GM19328 (cell line): ENCODE measurements around the gene LRP2BP.

ENCODE experiments used
- ATAC-seq: cut with Tn5 transposase; IDR thresholded peaks from one replicate; pipeline ENCODE4 v1.9.1; 2021; ENCODE audit warnings: mild to moderate bottlenecking, moderate library complexity; ENCODE audit not compliant: unreplicated experiment

Gene LRP2BP

DNA sequence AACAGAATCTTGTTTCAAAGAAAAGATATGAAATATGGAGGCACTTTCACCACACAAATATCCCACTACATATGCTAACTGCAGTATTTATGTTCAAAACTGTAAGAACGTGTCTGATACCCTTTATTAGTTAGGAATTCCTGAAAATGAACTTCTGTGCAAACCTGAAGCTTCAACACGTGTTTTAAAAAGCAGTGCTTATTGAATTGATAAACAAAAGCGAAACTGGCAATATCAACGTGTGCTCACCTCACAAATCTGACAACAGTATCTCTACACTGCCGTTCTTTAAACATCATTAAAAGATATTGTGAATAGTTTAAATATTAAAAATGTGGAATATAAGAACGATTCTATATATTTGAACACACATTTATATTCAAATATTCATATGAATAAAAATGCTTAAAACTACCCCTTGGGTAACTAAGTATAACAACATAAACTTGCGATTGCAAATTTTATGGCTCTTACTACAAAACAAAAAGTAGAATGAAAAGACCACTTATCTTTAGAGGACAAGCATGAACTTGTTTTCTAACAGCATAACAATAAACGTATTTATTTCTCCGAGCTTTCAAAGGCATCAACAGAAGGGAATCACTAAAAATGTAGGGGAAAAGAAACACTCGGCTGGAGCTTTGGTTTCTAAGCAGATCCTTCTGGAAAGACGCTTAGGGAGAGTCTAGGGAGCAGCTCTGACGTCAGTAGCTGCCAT, at the start of gene LRP2BP:
Gene LRP2BP, minus strand, starts transcription at position 687 of the 718 bp plus-strand sequence. CDS start 17,738 bp downstream, outside the sequence.
- ATAC-seq: no peak

DNA sequence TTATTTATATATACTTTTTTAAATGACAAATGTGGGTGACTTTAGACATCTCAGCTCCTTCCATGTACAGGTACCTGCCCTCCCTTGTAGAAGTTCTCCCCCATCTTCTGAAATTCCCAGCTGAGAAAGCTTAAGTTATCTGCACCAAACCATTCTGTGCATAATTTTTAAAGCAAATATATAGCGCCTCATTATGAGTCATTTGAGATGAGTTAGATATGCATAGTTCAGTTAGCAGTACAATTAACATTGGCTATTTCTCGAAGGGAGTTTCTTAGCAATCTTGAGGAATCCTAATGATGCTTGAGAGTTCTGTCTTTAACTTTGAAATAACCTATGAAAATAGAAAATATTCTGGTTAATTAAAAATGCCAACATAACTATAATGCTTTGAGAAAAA, 49.5 kb upstream of the LRP2BP start:
- no peak for ATAC-seq

DNA sequence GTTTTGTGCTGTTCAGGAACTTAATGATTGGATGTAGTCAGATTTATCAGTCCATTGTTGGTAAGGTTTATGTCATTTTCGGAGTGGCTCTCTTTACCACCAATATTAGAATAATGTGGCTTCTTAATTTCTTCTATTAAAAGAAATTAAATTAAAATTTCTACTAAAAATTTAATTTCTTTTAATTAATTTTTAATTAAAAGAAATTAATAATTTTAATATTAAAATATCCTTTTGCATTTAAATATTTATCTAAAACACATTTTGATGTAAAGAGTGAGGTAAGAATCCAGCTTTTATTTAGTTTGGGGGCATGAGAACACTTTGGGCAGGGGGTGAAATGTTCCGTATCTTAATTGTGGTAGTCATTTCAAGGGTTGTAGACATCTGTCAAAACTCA, 45.8 kb upstream of the LRP2BP start:
- no peak for ATAC-seq

- ATAC-seq: no peak
Observed at GRCh38 chr4:185437809-185438208, 42.1 kb upstream of the LRP2BP start.

DNA sequence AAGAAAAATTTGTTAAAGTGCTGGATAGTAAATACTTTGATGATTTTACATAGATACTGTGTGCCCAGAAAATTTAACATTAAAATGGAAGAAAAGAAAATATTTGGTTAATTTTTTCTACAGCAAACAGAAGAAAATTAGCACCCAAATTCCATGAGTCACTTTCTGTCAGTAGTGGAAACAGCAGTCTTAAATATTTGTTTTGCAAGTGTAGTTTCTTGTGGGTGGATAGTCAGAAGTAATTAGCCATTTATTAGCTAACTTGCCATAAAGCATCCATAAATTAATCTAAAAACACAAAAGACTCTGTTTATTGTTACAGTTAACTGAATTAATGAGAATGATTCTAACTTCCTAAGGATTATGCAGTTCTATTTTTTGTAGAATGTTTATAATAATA, 39.7 kb upstream of the LRP2BP start:
- ATAC-seq: no peak

DNA sequence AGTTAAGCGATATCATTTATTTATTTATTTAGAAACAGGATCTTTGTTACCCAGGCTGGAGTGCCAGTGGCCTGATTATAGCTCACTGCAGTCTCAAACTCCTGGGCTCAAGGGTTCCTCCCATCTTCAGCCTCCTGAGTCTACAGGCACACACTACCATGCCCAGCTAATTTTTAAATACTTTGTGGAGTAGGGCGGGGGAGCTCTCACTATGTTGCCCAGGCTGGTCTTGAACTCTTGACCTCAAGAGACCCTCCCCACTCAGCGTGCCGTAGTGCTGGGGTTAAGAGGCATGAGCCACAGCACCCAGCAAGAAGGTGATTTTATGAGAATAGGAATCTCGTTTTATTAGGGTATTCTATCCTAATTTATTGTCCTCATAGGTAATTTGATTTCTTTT, 33.9 kb upstream of the LRP2BP start:
- ATAC-seq: no peak

DNA sequence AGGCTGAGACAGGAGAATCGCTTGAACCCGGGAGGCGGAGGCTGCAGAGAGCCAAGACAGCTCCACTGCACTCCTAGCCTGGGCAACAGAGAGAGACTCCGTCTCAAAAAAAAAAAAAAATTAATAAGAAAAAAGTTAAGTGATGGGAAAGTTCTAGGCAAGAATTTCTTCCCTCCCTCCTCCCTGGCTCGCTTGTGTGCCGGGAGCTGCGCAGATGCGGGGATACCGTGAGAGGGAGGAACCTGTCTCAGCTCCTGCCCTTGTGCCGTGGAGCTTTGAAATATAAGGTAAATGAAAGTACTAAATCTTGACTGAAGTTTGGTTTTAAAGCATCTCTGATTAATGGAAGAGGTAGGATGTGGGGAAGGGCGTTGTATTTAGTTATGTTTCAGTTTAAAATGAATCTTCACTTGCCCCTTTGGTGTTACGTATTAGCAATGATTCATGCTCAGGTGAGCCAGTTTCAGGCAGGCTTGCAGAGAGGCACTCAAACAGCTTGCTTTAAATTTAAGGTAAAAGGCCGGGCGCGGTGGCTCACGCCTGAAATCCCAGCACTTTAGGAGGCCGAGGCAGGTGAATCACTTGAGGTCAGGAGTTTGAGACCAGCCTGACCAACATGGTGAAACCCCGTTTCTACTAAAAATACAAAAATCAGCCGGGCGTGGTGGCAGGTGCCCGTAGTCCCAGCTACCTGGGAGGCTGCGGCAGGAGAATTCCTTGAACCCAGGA, 31.4 kb upstream of the LRP2BP start:
- no peak for ATAC-seq

DNA sequence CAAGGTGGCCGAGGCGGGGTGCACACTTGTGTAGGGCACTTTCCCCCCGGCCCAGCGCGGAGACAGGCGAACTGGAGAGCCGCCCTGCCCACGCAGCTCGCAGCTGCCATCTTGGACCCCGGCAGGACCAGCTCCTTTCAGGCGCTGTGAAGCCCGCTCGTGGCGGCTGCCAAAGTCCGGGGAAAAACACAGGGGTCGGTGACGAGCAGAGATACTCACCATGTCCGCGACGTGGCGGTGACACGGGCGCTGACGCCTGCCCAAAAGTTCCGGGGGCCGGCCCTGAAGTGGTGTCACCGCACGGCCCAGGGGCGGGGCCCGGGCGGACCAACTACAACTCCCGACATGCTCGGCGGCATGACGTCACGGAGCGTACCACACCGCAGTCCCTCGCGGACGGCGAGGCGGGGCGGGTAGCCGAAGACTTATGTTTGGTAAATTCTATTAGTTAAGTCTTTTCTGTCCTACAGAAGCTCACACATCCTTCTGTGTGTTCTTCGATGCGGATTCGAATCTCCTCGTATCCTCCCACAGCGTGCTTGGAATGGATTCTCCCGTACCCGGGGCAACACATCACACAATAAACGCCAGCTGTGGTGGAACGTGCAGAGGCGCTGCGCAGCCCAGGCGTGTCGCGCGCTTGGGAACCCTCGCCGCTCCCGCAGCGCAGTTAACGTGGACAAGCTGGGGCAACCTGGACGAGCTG, 30.1 kb upstream of the LRP2BP start, which contains the start of gene UFSP2:
Gene UFSP2, minus strand, starts transcription at position 318 of the 706 bp plus-strand sequence. Its CDS starts 96 bp downstream, at position 222.
- ATAC-seq: peak; percentile 91

GRCh38 chr4:185424905-185425646, 29.4 kb upstream of the LRP2BP start:
- no peak for ATAC-seq

GRCh38 chr4:185421366-185422124, 25.8 kb upstream of the LRP2BP start:
- ATAC-seq: no peak

GRCh38 chr4:185416955-185417354, 21.2 kb upstream of the LRP2BP start:
- ATAC-seq: no peak

DNA sequence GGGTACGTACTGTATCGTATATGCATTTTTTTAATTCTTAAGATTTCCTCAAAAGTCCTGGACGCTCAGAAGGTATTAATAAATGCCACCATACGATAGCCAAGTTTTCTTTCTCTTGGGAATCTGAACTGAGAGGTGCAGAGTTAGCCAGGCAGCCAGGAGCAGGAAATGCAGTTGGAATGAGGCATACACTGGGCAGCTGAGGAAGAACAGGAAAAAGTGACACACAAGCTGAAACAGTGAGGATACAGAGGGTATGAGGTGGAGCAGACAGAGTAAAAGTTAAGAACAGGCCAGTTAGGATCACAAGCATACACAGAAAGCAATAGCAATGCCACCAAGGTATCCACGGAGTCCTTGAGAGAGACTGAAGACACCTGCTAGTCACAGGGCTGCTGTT, 16.7 kb upstream of the LRP2BP start:
- ATAC-seq: no peak

DNA sequence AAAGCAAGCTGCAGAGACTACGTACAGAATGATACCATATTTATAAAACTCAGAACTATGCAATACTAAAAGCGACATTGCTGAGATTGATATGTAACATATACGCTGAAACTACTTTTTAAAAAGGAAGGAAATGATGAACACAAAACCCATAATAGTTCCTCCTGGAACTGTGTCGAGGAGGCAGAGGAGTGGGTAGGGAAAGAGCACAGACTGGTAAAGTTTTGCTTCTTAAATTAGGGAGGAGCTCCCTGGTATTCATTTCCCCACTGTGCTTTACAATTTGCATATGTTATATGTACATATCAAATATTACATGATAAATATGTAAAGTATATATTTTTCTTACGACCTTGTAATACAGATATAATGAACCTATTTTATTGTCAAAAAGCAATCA, 16.1 kb upstream of the LRP2BP start:
- no peak for ATAC-seq

GRCh38 chr4:185408432-185408831, 12.7 kb upstream of the LRP2BP start:
- no peak for ATAC-seq

DNA sequence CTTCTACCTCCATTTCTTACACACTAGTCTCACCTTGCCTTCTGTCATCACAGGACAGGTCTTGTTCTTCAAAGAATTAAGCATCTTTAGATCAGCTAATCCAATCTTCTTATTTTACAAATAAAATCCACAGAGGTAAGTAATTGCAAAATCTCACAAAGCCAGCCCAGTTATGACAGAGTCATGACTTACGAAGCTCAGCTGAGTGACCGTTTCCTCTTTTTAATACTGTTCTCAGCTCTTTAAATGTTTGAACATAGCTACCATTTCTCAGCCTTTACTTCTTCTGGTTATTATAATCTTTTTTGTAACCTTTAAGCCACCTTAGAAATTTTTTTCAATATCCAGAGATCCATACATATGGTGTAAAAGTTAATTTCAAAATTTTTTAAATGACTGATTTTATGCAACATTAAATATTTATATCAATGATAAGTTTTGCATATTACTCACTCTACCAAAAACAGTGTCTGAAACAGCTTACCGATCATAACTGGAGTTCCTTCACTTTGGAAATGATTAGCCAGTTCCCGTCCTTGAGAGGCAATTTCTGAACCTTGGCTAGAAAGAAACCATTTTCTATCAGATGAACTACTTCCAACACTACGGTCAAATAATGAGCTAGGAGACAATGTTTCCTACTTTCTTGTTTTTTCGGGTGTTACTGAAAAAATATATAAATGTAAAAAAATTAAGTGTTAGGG, 9.7 kb upstream of the LRP2BP start:
- no peak for ATAC-seq

DNA sequence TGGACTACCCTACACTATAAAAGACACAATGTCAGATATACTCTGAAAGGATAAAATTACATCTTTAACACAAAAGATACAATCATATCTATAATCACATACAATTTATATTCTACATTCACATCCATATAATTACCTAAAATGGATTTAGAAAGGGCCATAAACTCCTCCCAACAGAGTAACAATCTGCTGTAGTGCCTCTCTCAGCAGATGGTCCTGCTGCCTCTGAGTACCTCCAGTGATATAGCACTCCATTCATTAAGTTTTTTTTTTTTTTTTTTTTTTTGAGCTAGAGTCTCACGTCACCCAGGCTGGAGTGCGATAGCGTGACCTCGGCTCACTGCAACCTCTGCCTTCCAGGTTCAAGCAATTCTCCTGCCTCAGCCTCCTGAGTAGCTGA, 8.3 kb upstream of the LRP2BP start:
- no peak for ATAC-seq

GRCh38 chr4:185399466-185399865, 3.7 kb upstream of the LRP2BP start:
- no peak for ATAC-seq

DNA sequence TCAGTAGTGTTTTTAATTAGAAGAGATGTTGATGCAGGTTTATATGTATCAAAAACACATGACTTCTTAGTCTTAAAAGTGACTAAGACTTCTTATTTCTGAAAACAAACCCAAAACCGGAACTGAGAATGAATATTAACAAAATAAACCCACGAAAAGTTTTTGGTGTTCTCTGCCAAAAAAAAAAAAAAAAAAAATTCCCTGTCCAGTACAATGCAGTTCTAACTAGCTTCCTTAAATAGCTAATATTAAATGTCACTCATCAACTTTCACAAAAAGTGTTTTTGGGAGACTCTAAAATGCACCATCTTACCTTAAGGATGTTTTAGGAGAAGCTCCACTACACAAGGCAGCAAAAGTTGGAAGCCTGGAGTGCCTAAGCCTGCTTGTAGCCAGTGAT, 2.9 kb upstream of the LRP2BP start:
- no peak for ATAC-seq

GRCh38 chr4:185396724-185397385, 1.1 kb upstream of the LRP2BP start, which contains the start of gene ANKRD37:
ANKRD37 (plus strand) TSS chr4:185396841; CDS start chr4:185396924, 83 bp downstream.
- ATAC-seq: no peak
